Body of pancreas (tissue), 4 donors: ENCODE data around the gene ERVW-1. TPM values are rescaled to one million over a fixed set of nuclear protein-coding genes. Genes with fewer than 3 reads are reported as not detected.

Experiments
- ATAC-seq: fragments of 150-250 bp; one replicate; pipeline ENCODE4 v1.9.1; 2016
- DNase-seq, 4 donors: peaks; one replicate each; pipeline ENCODE4 v3.0.0-alpha.2; 2019
- H3K27ac ChIP-seq, 4 donors: fragments of 200-600 bp; sonication (generic); 1 replicate in 3 of 4; 2 replicates in 1 of 4; pipeline versions ENCODE4 v1.5.1 to v1.6.1; 2016 to 2019; ENCODE audit warnings: mild to moderate bottlenecking in 1 of 4, mixed read lengths in 1 of 4, moderate library complexity in 1 of 4
- H3K27me3 ChIP-seq, 2 donors: fragments of 200-600 bp; sonication (generic); one replicate each; pipeline ENCODE4 v1.6.0; 2016; ENCODE audit warnings: mild to moderate bottlenecking in 1 of 2
- H3K36me3 ChIP-seq, 2 donors: fragments of 200-600 bp; sonication (generic); replicated peaks in 1 of 2; 2 replicates each; pipeline ENCODE4 v1.5.1; 2016; ENCODE audit warnings: low read depth in 2 of 2; ENCODE audit not compliant: insufficient read depth in 1 of 2
- H3K4me1 ChIP-seq: fragments of 200-600 bp; sonication (generic); one replicate; pipeline ENCODE4 v1.6.0; 2016
- H3K4me3 ChIP-seq, 2 donors: fragments of 200-600 bp; sonication (generic); 1 replicate in 1 of 2; 2 replicates in 1 of 2; pipeline ENCODE4 v1.5.1; 2016 to 2019
- H3K9me3 ChIP-seq, 3 donors: fragments of 200-600 bp; sonication (generic); 1 replicate in 2 of 3; 2 replicates in 1 of 3; pipeline ENCODE4 v1.5.1; 2016
- POLR2A ChIP-seq, 3 donors: fragments of 450-650 bp; IDR thresholded peaks; one replicate each; pipeline ENCODE4 v1.6.1; 2016; ENCODE audit warnings: antibody characterized with exemption in 3 of 3, mild to moderate bottlenecking in 2 of 3
- WGBS, 2 donors: methylation state at CpG; one replicate each; pipeline ENCODE4 v1.1.5; 2017; 5-methylcytosine and 5-hydroxymethylcytosine counted together
- intact Hi-C: fragments of 100-400 bp; cut with DNase I; formaldehyde crosslinking; loops from one replicate; pipeline ENCODE4 v1.15.1; 2023
- total RNA-seq, 2 donors: library from RNA; depleted of rRNA; stranded (reverse); fragments of >200 nt; gene quantifications; one replicate each; pipeline ENCODE4 v1.1.0, GENCODE V29; 2016
- TF ChIP-seq, protein P1 (sequence below), 7 experiments: fragments of 450-650 bp in 4 of 7; fragments of 200-600 bp in 3 of 7; sonication (generic) in 3 of 7; IDR thresholded peaks; one replicate each; pipeline ENCODE4 v1.5.1; 2016 to 2019; ENCODE audit warnings: antibody characterized with exemption in 7 of 7

Gene ERVW-1
- total RNA-seq, 2 donors from 2014 or later = not detected

DNA sequence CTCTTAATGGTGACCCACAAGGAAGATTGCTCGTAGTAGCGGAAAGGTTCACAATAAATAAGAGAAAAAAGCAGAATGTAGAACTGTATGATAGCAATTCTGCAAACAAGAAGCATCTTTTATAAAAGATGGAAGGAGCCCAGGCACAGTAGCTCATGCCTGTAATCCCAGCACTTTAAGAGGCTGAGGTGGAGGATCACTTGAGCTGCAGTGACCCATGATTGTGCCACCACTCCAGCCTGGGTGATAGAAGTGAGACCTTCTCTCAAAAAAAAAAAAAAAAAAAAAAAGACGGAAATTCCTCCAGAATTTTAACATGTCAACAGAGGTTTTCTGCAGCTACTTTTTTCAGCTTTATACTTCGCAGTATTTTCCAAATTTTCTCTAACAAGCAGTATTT, 17.2 kb downstream of the ERVW-1 start:
- H3K27ac ChIP-seq = no peak overlapping the region
- TF ChIP-seq POLR2A (IDR thresholded peaks at IDR 0.05) = no peak
- TF ChIP-seq, protein P1, sequence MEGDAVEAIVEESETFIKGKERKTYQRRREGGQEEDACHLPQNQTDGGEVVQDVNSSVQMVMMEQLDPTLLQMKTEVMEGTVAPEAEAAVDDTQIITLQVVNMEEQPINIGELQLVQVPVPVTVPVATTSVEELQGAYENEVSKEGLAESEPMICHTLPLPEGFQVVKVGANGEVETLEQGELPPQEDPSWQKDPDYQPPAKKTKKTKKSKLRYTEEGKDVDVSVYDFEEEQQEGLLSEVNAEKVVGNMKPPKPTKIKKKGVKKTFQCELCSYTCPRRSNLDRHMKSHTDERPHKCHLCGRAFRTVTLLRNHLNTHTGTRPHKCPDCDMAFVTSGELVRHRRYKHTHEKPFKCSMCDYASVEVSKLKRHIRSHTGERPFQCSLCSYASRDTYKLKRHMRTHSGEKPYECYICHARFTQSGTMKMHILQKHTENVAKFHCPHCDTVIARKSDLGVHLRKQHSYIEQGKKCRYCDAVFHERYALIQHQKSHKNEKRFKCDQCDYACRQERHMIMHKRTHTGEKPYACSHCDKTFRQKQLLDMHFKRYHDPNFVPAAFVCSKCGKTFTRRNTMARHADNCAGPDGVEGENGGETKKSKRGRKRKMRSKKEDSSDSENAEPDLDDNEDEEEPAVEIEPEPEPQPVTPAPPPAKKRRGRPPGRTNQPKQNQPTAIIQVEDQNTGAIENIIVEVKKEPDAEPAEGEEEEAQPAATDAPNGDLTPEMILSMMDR (IDR thresholded peaks at IDR 0.05) = no peak
- H3K4me1 ChIP-seq = peaks cover 11% of the 10 kb centered on the region
- ATAC-seq (no peak), DNase-seq (no peak)
- no peaks in the 10 kb centered on the region for H3K27me3 ChIP-seq
- peaks cover 4 to 12% of the 10 kb centered on the region in 2 donors for H3K36me3 ChIP-seq
- intact Hi-C loops = no loop called here
- H3K9me3 ChIP-seq = no peaks in the 10 kb centered on the region
- H3K4me3 ChIP-seq = no peak overlapping the region
- 77 to 80% methylated on average over 4 of the region's 4 CpGs for WGBS, 2 donors

DNA sequence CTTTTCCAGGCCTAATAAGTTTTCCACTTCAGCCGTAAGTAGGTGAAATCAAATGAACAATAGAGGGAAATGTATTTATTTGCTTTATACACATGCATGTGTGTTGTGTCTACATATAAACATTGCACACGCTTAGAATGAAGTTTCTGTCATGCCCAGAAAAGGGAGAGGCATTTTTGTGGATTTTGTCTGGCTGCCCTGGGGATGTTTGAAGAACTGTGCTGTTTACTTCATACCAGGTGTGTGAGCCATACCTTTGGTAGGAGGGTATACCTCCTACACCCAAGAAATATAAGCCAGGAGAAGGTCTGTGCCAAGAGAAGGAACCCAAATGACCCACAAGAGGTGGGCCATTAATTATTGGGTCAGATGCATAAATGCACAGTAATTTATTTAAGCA, 17.6 kb downstream of the ERVW-1 start:
- H3K36me3 ChIP-seq = peaks cover 4 to 12% of the 10 kb centered on the region in 2 donors
- intact Hi-C loops = no loop called here
- H3K9me3 ChIP-seq = no peaks in the 10 kb centered on the region
- DNase-seq = no peak
- peaks cover 11% of the 10 kb centered on the region for H3K4me1 ChIP-seq
- no peak overlapping the region for H3K4me3 ChIP-seq
- WGBS, 2 donors = 69 to 82% methylated on average over 2 of the region's 2 CpGs
- no peak for ATAC-seq
- H3K27me3 ChIP-seq = no peaks in the 10 kb centered on the region
- no peak overlapping the region for H3K27ac ChIP-seq
- TF ChIP-seq, protein P1 (IDR thresholded peaks at IDR 0.05) = no peak
- TF ChIP-seq POLR2A (IDR thresholded peaks at IDR 0.05) = no peak

DNA sequence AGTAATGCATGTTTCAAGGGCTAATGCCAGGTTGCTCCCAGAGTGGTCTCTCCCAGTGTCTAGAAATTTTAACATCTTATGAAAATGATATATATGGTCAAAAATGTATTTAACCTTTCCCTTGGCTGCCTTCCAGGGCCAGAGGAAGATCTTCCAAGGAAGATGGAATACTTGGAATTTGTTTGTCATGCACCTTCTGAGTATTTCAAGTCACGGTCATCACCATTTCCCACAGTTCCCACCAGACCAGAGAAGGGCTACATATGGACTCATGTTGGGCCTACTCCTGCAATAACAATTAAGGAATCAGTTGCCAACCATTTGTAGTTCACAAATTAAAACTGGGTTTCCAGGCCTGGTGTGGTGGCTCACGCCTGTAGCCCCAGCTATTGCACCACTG, 21.5 kb downstream of the ERVW-1 start:
- no peaks in the 10 kb centered on the region for H3K27me3 ChIP-seq
- no peak for ATAC-seq
- no peak for DNase-seq
- H3K4me3 ChIP-seq = no peak overlapping the region
- intact Hi-C loops = no loop called here
- TF ChIP-seq POLR2A (IDR thresholded peaks at IDR 0.05) = no peak
- TF ChIP-seq, protein P1 (IDR thresholded peaks at IDR 0.05) = no peak
- H3K9me3 ChIP-seq = no peaks in the 10 kb centered on the region
- peaks cover 5% of the 10 kb centered on the region for H3K4me1 ChIP-seq
- 95 to 100% methylated on average over 2 of the region's 2 CpGs for WGBS, 2 donors
- H3K27ac ChIP-seq = no peak overlapping the region
- peaks cover 4 to 29% of the 10 kb centered on the region in 2 donors for H3K36me3 ChIP-seq

DNA sequence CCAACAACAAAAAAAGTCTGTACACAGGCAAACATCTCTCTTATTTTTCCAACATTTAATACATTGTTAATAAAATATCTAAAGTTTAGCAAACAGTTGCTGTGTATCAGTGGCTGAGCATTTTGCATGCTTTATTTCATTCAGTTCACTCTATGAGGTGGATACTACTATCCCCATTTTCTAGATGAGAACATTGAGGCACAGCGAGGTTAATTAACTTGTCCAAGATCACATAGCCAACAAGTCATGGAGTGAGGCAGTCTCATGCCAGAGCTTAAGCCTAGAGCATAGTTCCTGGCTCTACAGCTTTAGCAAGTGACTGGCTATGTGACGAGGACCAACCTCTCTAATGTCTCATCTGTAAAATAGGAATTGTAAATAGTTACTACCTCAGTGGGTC, 26.1 kb downstream of the ERVW-1 start:
- H3K36me3 ChIP-seq = peaks cover 1 to 28% of the 10 kb centered on the region in 2 donors
- intact Hi-C loops = no loop called here

More for the DNA sequence above, 26.1 kb downstream of the ERVW-1 start:
- H3K9me3 ChIP-seq = no peaks in the 10 kb centered on the region
- H3K27ac ChIP-seq = no peak overlapping the region
- DNase-seq = no peak
- WGBS, 2 donors = 80 to 94% methylated on average over 2 of the region's 2 CpGs
- no peaks in the 10 kb centered on the region for H3K27me3 ChIP-seq
- no peak for ATAC-seq
- no peak for TF ChIP-seq POLR2A (IDR thresholded peaks at IDR 0.05)
- TF ChIP-seq, protein P1 (IDR thresholded peaks at IDR 0.05) = no peak
- no peak overlapping the region for H3K4me3 ChIP-seq
- H3K4me1 ChIP-seq = peaks cover 23% of the 10 kb centered on the region
